Measurements from ENCODE around the gene FAM89B.
A peak's percentile ranks its signal among the peaks of the same experiment; 100 is the strongest.

The FAM89B gene

GRCh38 chr11:65539744-65540289, 32.5 kb upstream of the FAM89B start:
- DNase-seq: no peak

- DNase-seq: no peak
Observed at GRCh38 chr11:65540290-65541092, 31.8 kb upstream of the FAM89B start.

GRCh38 chr11:65541093-65541982, 31.0 kb upstream of the FAM89B start:
- no peak for DNase-seq

- DNase-seq: no peak
Observed at GRCh38 chr11:65542738-65543390, 29.5 kb upstream of the FAM89B start.

GRCh38 chr11:65545853-65546216, 26.5 kb upstream of the FAM89B start:
- DNase-seq: peak; percentile 34

- peak; percentile 80 for DNase-seq
Observed at GRCh38 chr11:65546217-65546958, 25.9 kb upstream of the FAM89B start.

GRCh38 chr11:65547446-65548125, 24.8 kb upstream of the FAM89B start:
- DNase-seq: no peak

GRCh38 chr11:65548395-65548794, 23.9 kb upstream of the FAM89B start:
- no peak for DNase-seq

- no peak for DNase-seq
Observed at GRCh38 chr11:65549096-65549495, 23.2 kb upstream of the FAM89B start.

GRCh38 chr11:65551572-65552387, 20.6 kb upstream of the FAM89B start:
- DNase-seq: no peak

GRCh38 chr11:65552388-65552951, 19.9 kb upstream of the FAM89B start:
- no peak for DNase-seq

- no peak for DNase-seq
Observed at GRCh38 chr11:65553301-65554001, 18.9 kb upstream of the FAM89B start.

GRCh38 chr11:65554057-65554818, 18.1 kb upstream of the FAM89B start:
- no peak for DNase-seq

GRCh38 chr11:65554842-65555430, 17.4 kb upstream of the FAM89B start:
- no peak for DNase-seq

GRCh38 chr11:65555693-65556231, 16.6 kb upstream of the FAM89B start:
- DNase-seq: no peak

GRCh38 chr11:65556470-65557279, 15.7 kb upstream of the FAM89B start:
- DNase-seq: no peak

- DNase-seq: no peak
Observed at GRCh38 chr11:65557280-65558001, 14.9 kb upstream of the FAM89B start.

All from NCI-H2227 treated with DMSO at 0.1 percent for 48 hours (cell line).